Muscle layer of colon (tissue), 2 donors: ENCODE results near the gene TRPC4.

Experiments
- H3K27ac ChIP-seq: one replicate; pipeline ENCODE4 v1.7.0; 2013; ENCODE audit warnings: low read depth, mild to moderate bottlenecking, low read length, moderate library complexity
- H3K27me3 ChIP-seq, 2 donors: one replicate each; pipeline ENCODE4 v1.7.0; 2013; ENCODE audit warnings: low read length in 2 of 2, mild to moderate bottlenecking in 2 of 2; ENCODE audit not compliant: insufficient read depth in 2 of 2, control insufficient read depth in 1 of 2
- H3K36me3 ChIP-seq: one replicate; pipeline ENCODE4 v1.7.0; 2013; ENCODE audit warnings: mild to moderate bottlenecking, low read length; ENCODE audit not compliant: insufficient read depth
- H3K4me1 ChIP-seq: one replicate; pipeline ENCODE4 v1.7.0; 2013; ENCODE audit warnings: mild to moderate bottlenecking, low read length; ENCODE audit not compliant: insufficient read depth
- H3K4me3 ChIP-seq, 2 donors: one replicate each; pipeline ENCODE4 v1.7.0; 2013; ENCODE audit warnings: low read length in 2 of 2, low read depth in 1 of 2, mild to moderate bottlenecking in 1 of 2, moderate library complexity in 1 of 2
- H3K9ac ChIP-seq: one replicate; pipeline ENCODE4 v1.7.0; 2013; ENCODE audit warnings: low read length
- H3K9me3 ChIP-seq: one replicate; pipeline ENCODE4 v1.7.0; 2013; ENCODE audit warnings: mild to moderate bottlenecking, low read length
- donor health status: abdominal sarcoma.
- donor health status: Adenocarcinoma of cecum.

TRPC4 gene

GRCh38 chr13:37769078-37769477 lies 100.5 kb downstream of the TRPC4 start:
- Histone ChIP-seq H3K36me3 (no peaks in the 10 kb centered on the region), H3K4me1 (no peaks in the 10 kb centered on the region), H3K9me3 (no peaks in the 10 kb centered on the region), H3K9ac (no peak overlapping the region), H3K4me3 (no peak overlapping the region), H3K27ac (no peak overlapping the region), H3K27me3 (no peaks in the 10 kb centered on the region)

- H3K4me3 ChIP-seq: no peak overlapping the region
- no peaks in the 10 kb centered on the region for H3K36me3 ChIP-seq
- no peaks in the 10 kb centered on the region for H3K4me1 ChIP-seq
- H3K27ac ChIP-seq: no peak overlapping the region
- H3K27me3 ChIP-seq: no peaks in the 10 kb centered on the region
- no peaks in the 10 kb centered on the region for H3K9me3 ChIP-seq
- H3K9ac ChIP-seq: no peak overlapping the region
These were observed 103.1 kb downstream of the TRPC4 start for GRCh38 chr13:37766502-37766901.

GRCh38 chr13:37755349-37755748 lies 114.2 kb downstream of the TRPC4 start:
- no peak overlapping the region for H3K4me3 ChIP-seq
- no peak overlapping the region for H3K9ac ChIP-seq
- no peaks in the 10 kb centered on the region for H3K9me3 ChIP-seq
- H3K36me3 ChIP-seq: no peaks in the 10 kb centered on the region
- no peaks in the 10 kb centered on the region for H3K27me3 ChIP-seq
- H3K4me1 ChIP-seq: no peaks in the 10 kb centered on the region
- no peak overlapping the region for H3K27ac ChIP-seq

- H3K27ac ChIP-seq: no peak overlapping the region
- H3K9ac ChIP-seq: no peak overlapping the region
- H3K4me1 ChIP-seq: no peaks in the 10 kb centered on the region
- no peaks in the 10 kb centered on the region for H3K27me3 ChIP-seq
- H3K36me3 ChIP-seq: no peaks in the 10 kb centered on the region
- no peaks in the 10 kb centered on the region for H3K9me3 ChIP-seq
- H3K4me3 ChIP-seq: no peak overlapping the region
These were observed 115.8 kb downstream of the TRPC4 start for GRCh38 chr13:37753776-37754175.

GRCh38 chr13:37752146-37752545 lies 117.4 kb downstream of the TRPC4 start:
- Histone ChIP-seq H3K4me1 (no peaks in the 10 kb centered on the region), H3K9me3 (no peaks in the 10 kb centered on the region), H3K9ac (no peak overlapping the region), H3K27ac (no peak overlapping the region), H3K4me3 (no peak overlapping the region), H3K36me3 (no peaks in the 10 kb centered on the region), H3K27me3 (no peaks in the 10 kb centered on the region)

GRCh38 chr13:37751025-37751424 lies 118.5 kb downstream of the TRPC4 start:
- Histone ChIP-seq H3K9ac (no peak overlapping the region), H3K4me1 (no peaks in the 10 kb centered on the region), H3K36me3 (no peaks in the 10 kb centered on the region), H3K27me3 (no peaks in the 10 kb centered on the region), H3K27ac (no peak overlapping the region), H3K9me3 (no peaks in the 10 kb centered on the region), H3K4me3 (no peak overlapping the region)

GRCh38 chr13:37748913-37749312 lies 120.7 kb downstream of the TRPC4 start:
- H3K4me3 ChIP-seq: no peak overlapping the region
- H3K36me3 ChIP-seq: no peaks in the 10 kb centered on the region
- H3K27me3 ChIP-seq: no peaks in the 10 kb centered on the region
- no peaks in the 10 kb centered on the region for H3K9me3 ChIP-seq
- no peak overlapping the region for H3K9ac ChIP-seq
- H3K4me1 ChIP-seq: no peaks in the 10 kb centered on the region
- no peak overlapping the region for H3K27ac ChIP-seq

- H3K9me3 ChIP-seq: no peaks in the 10 kb centered on the region
- H3K27me3 ChIP-seq: no peaks in the 10 kb centered on the region
- H3K27ac ChIP-seq: no peak overlapping the region
- H3K9ac ChIP-seq: no peak overlapping the region
- H3K4me1 ChIP-seq: no peaks in the 10 kb centered on the region
- H3K4me3 ChIP-seq: no peak overlapping the region
- no peaks in the 10 kb centered on the region for H3K36me3 ChIP-seq
These were observed 122.4 kb downstream of the TRPC4 start for GRCh38 chr13:37747071-37747612.

GRCh38 chr13:37741536-37741935 lies 128.0 kb downstream of the TRPC4 start:
- H3K9me3 ChIP-seq: no peaks in the 10 kb centered on the region
- no peaks in the 10 kb centered on the region for H3K27me3 ChIP-seq
- no peaks in the 10 kb centered on the region for H3K4me1 ChIP-seq
- no peak overlapping the region for H3K9ac ChIP-seq
- H3K36me3 ChIP-seq: no peaks in the 10 kb centered on the region
- no peak overlapping the region for H3K4me3 ChIP-seq
- H3K27ac ChIP-seq: no peak overlapping the region

GRCh38 chr13:37736045-37736444 lies 133.5 kb downstream of the TRPC4 start:
- Histone ChIP-seq H3K36me3 (no peaks in the 10 kb centered on the region), H3K27ac (no peak overlapping the region)

GRCh38 chr13:37735293-37735692 lies 134.3 kb downstream of the TRPC4 start:
- H3K4me3 ChIP-seq: no peak overlapping the region
- no peak overlapping the region for H3K27ac ChIP-seq
- H3K36me3 ChIP-seq: no peaks in the 10 kb centered on the region
- no peak overlapping the region for H3K9ac ChIP-seq
- H3K4me1 ChIP-seq: no peaks in the 10 kb centered on the region
- no peaks in the 10 kb centered on the region for H3K27me3 ChIP-seq
- H3K9me3 ChIP-seq: no peaks in the 10 kb centered on the region

More at GRCh38 chr13:37736045-37736444, 133.5 kb downstream of the TRPC4 start:
- Histone ChIP-seq H3K9me3 (no peaks in the 10 kb centered on the region), H3K4me3 (no peak overlapping the region), H3K4me1 (no peaks in the 10 kb centered on the region), H3K9ac (no peak overlapping the region), H3K27me3 (no peaks in the 10 kb centered on the region)

- H3K27ac ChIP-seq: no peak overlapping the region
- no peak overlapping the region for H3K9ac ChIP-seq
- no peak overlapping the region for H3K4me3 ChIP-seq
- H3K9me3 ChIP-seq: no peaks in the 10 kb centered on the region
- H3K27me3 ChIP-seq: no peaks in the 10 kb centered on the region
- no peaks in the 10 kb centered on the region for H3K36me3 ChIP-seq
- no peaks in the 10 kb centered on the region for H3K4me1 ChIP-seq
These were observed 139.7 kb downstream of the TRPC4 start for GRCh38 chr13:37729876-37730275.
